ENCODE data around the gene RAD51D.

GRCh38 chr17:35046245-35046644 is 73.4 kb downstream of the RAD51D start:
- TF ChIP-seq CTCF (IDR thresholded peaks at IDR 0.05; ENCODE audit: insufficient read depth, low read depth, low read length) (no peak), EZH2 (IDR thresholded peaks at IDR 0.05; ENCODE audit: insufficient read depth, low read length) (no peak)

All from astrocyte (in vitro differentiated cells and primary cell).